Loucy (cell line): Measurements from ENCODE around the gene NPFF.
A peak's percentile ranks its signal among the peaks of the same experiment; 100 is the strongest.

Source experiments
- H2AFZ ChIP-seq: fragments of 200-600 bp; sonication (generic); 2 replicates; pipeline ENCODE4 v1.6.0; 2016; ENCODE audit warnings: antibody characterized with exemption, mild to moderate bottlenecking, low read length, moderate library complexity
- H3F3A ChIP-seq: fragments of 200-600 bp; 2 replicates; pipeline ENCODE4 v1.6.0; 2016; ENCODE audit warnings: antibody characterized with exemption, low read depth, mild to moderate bottlenecking
- H3K27me3 ChIP-seq: fragments of 200-600 bp; sonication (generic); 2 replicates; pipeline ENCODE4 v1.6.1; 2014; ENCODE audit warnings: low read length, mild to moderate bottlenecking; ENCODE audit not compliant: insufficient read depth, poor library complexity, severe bottlenecking
- H3K36me3 ChIP-seq: fragments of 200-600 bp; sonication (generic); 2 replicates; pipeline ENCODE4 v1.6.1; 2016; ENCODE audit warnings: low read length; ENCODE audit not compliant: insufficient read depth
- H3K4me1 ChIP-seq: fragments of 200-600 bp; sonication (generic); 2 replicates; pipeline ENCODE4 v1.5.1; 2014; ENCODE audit warnings: low read length, mild to moderate bottlenecking; ENCODE audit not compliant: insufficient read depth, poor library complexity, severe bottlenecking
- H3K4me2 ChIP-seq: fragments of 200-600 bp; sonication (generic); 2 replicates; pipeline ENCODE4 v1.6.0; 2014; ENCODE audit warnings: antibody characterized with exemption, low read length, low read depth, mild to moderate bottlenecking; ENCODE audit not compliant: poor library complexity, severe bottlenecking
- H3K4me3 ChIP-seq: fragments of 200-600 bp; sonication (generic); 2 replicates; pipeline ENCODE4 v1.5.1; 2014; ENCODE audit warnings: low read length, mild to moderate bottlenecking, mixed read lengths; ENCODE audit not compliant: poor library complexity, severe bottlenecking
- H3K79me2 ChIP-seq: fragments of 200-600 bp; sonication (generic); 2 replicates; pipeline ENCODE4 v1.6.1; 2014; ENCODE audit warnings: low read length; ENCODE audit not compliant: insufficient read depth
- H3K9ac ChIP-seq: fragments of 200-600 bp; sonication (generic); 2 replicates; pipeline ENCODE4 v1.6.0; 2014; ENCODE audit warnings: mild to moderate bottlenecking, low read depth, low read length, moderate library complexity; ENCODE audit not compliant: poor library complexity, severe bottlenecking
- H3K9me2 ChIP-seq: fragments of 200-600 bp; sonication (generic); replicated peaks from 2 replicates; pipeline ENCODE4 v1.6.1; 2016; ENCODE audit warnings: low read depth, low read length, mixed read lengths
- H3K9me3 ChIP-seq: fragments of 200-600 bp; sonication (generic); 2 replicates; pipeline ENCODE4 v1.6.1; 2014; ENCODE audit warnings: mild to moderate bottlenecking, antibody characterized with exemption, low read length, low read depth; ENCODE audit not compliant: insufficient read depth
- H4K20me1 ChIP-seq: fragments of 200-600 bp; sonication (generic); 2 replicates; pipeline ENCODE4 v1.6.0; 2014; ENCODE audit warnings: antibody characterized with exemption, low read length, mild to moderate bottlenecking; ENCODE audit not compliant: insufficient read depth, poor library complexity, severe bottlenecking
- CTCF ChIP-seq: fragments of 200-600 bp; sonication (generic); conservative IDR thresholded peaks from 2 replicates; pipeline ENCODE4 v1.5.1; 2014; ENCODE audit warnings: mild to moderate bottlenecking, antibody characterized with exemption, low read length
- EZH2phosphoT487 ChIP-seq: fragments of 200-600 bp; IDR thresholded peaks from 2 replicates; pipeline ENCODE4 v1.6.1; 2018; ENCODE audit warnings: antibody characterized with exemption, mild to moderate bottlenecking, moderate library complexity, borderline replicate concordance

Gene NPFF

GRCh38 chr12:53492830-53493609 is 14.3 kb downstream of the NPFF start:
- Histone ChIP-seq H2AFZ (peak overlapping the region; percentile 68), H3F3A (no peaks in the 10 kb centered on the region), H3K9ac (peak overlapping the region; percentile 64), H3K4me2 (peak overlapping the region; percentile 90), H4K20me1 (no peaks in the 10 kb centered on the region), H3K9me3 (no peaks in the 10 kb centered on the region), H3K4me3 (peak overlapping the region; percentile 75), H3K9me2 (no peaks in the 10 kb centered on the region), H3K79me2 (no peaks in the 10 kb centered on the region; the same call in 1 of the 2 replicates), H3K4me1 (peaks cover 24% of the 10 kb centered on the region), H3K36me3 (peaks cover 2% of the 10 kb centered on the region; the same call in 1 of the 2 replicates), H3K27me3 (no peaks in the 10 kb centered on the region)
- no peak for TF ChIP-seq CTCF
- no peak for TF ChIP-seq EZH2phosphoT487

- Histone ChIP-seq H3K4me2 (no peak overlapping the region), H3K4me1 (peaks cover 20% of the 10 kb centered on the region), H3K36me3 (peaks cover 10% of the 10 kb centered on the region; the same call in 1 of the 2 replicates), H2AFZ (no peak overlapping the region), H3K27me3 (no peaks in the 10 kb centered on the region), H3K9ac (no peak overlapping the region), H3K4me3 (no peak overlapping the region), H3K79me2 (no peaks in the 10 kb centered on the region), H4K20me1 (no peaks in the 10 kb centered on the region), H3K9me2 (no peaks in the 10 kb centered on the region), H3F3A (no peaks in the 10 kb centered on the region), H3K9me3 (no peaks in the 10 kb centered on the region)
- TF ChIP-seq EZH2phosphoT487 (no peak), CTCF (no peak)
Observed at GRCh38 chr12:53492188-53492587, 15.1 kb downstream of the NPFF start.

- H3K4me3 ChIP-seq, result no peak overlapping the region
- no peaks in the 10 kb centered on the region for H3K9me2 ChIP-seq
- no peak overlapping the region for H3K9ac ChIP-seq
- H3K27me3 ChIP-seq, result no peaks in the 10 kb centered on the region
- H3F3A ChIP-seq, result no peaks in the 10 kb centered on the region
- TF ChIP-seq CTCF, result no peak
- TF ChIP-seq EZH2phosphoT487, result no peak
- H3K79me2 ChIP-seq, result no peaks in the 10 kb centered on the region
- H3K4me1 ChIP-seq, result peaks cover 13% of the 10 kb centered on the region
- no peak overlapping the region for H3K4me2 ChIP-seq
- peaks cover 36% of the 10 kb centered on the region; the same call in 1 of the 2 replicates for H3K36me3 ChIP-seq
- H2AFZ ChIP-seq, result no peak overlapping the region
- H4K20me1 ChIP-seq, result peaks cover 5% of the 10 kb centered on the region
- H3K9me3 ChIP-seq, result no peaks in the 10 kb centered on the region
Observed at GRCh38 chr12:53489242-53489864, 17.9 kb downstream of the NPFF start.
